ENCODE data around the gene SUPV3L1.

Gene SUPV3L1

DNA sequence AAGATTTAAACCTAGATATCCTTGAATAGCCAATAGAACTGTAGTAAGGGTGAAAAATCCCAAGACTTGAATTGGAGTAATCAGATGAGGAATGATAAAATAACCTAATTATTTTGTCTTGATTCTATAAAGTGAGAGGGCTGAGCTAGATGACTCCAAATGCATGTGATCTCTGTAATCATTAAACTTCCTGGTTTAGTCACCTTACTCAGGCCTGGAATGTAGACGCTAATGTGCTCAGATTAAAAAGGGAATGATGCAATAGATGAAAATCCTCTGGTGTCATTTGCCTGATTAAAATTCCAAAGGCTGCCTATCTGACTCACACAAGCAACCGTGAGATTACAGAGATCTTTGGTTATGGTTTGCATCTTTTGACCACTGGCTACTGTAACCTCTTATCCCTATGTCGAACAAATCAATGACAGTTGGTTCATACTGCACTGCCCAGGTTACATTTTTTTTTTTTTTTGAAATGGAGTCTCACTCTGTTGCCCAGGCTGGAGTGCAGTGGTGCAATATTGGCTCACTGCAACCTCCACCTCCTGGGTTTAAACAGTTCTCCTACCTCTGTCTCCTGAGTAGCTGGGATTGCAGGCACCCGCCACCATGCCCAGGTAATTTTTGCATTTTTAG lies 37.2 kb downstream of the SUPV3L1 start:
- TF ChIP-seq ZBTB7A (IDR thresholded peaks at IDR 0.05; ENCODE audit: low read depth) (no peak), TEAD4 (IDR thresholded peaks at IDR 0.05) (peak; percentile 67), TCF12 (IDR thresholded peaks at IDR 0.05; ENCODE audit: low read depth) (no peak), EP300 (IDR thresholded peaks at IDR 0.05; ENCODE audit: borderline replicate concordance) (no peak), CEBPB (IDR thresholded peaks at IDR 0.05) (peak; percentile 89), YY1 (IDR thresholded peaks at IDR 0.05; ENCODE audit: low read depth) (no peak)

DNA sequence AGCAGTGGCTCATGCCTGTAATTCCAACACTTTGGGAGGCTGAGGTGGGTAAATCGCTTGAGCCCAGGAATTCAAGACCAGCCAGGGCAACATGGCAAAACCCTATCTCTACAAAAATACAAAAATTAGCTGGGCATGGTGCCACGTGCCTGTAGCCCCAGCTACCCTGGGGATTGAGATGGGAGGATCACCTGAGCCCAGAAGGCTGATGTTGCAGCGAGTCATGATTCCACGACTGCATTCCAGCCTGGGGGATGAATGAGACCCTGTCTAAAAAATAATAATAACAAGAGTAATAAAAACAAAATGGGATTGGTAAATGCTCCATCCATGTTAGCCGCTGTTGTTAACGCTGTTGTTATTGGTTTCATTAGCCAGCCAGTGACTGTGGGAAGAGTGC lies 38.8 kb downstream of the SUPV3L1 start:
- TF ChIP-seq EP300 (IDR thresholded peaks at IDR 0.05; ENCODE audit: borderline replicate concordance) (no peak), TCF12 (IDR thresholded peaks at IDR 0.05; ENCODE audit: low read depth) (no peak)

DNA sequence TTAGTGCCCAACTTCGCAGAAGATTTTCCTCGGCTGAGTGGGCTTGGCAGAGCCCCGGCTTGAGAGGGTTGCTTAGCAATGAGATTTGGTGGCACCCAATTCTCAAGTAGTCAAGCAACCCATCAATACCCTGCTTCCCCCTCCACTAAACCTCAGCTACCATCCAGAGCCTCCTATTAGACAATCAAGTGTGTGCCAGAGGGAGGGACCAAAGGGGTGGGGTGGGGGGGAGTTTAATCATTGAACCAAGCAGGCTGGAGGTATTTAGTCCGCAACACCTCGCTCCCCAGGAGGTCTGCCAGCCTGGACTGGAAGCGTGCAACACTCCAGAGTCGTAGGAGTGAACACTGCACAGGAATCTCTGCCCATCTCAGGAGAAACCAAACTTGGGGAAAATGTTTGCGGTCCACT lies 40.0 kb downstream of the SUPV3L1 start, which contains the start of gene HKDC1:
TSS of gene HKDC1 (plus strand) at position 292 of the 411 bp plus-strand sequence. CDS start at position 396, 104 bp downstream.
- TF ChIP-seq, protein P1, sequence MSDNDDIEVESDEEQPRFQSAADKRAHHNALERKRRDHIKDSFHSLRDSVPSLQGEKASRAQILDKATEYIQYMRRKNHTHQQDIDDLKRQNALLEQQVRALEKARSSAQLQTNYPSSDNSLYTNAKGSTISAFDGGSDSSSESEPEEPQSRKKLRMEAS (IDR thresholded peaks at IDR 0.05) = no peak
- TF ChIP-seq EP300 (IDR thresholded peaks at IDR 0.05; ENCODE audit: borderline replicate concordance) (no peak), RAD21 (IDR thresholded peaks at IDR 0.05; ENCODE audit: low read depth) (no peak), CREB1 (IDR thresholded peaks at IDR 0.05; ENCODE audit: low read depth) (no peak), CEBPB (IDR thresholded peaks at IDR 0.05) (no peak), ZBTB7A (IDR thresholded peaks at IDR 0.05; ENCODE audit: low read depth) (no peak), YY1 (IDR thresholded peaks at IDR 0.05; ENCODE audit: low read depth) (no peak), NFIC (IDR thresholded peaks at IDR 0.05) (no peak), EGR1 (IDR thresholded peaks at IDR 0.05) (no peak), FOXM1 (IDR thresholded peaks at IDR 0.05; ENCODE audit: borderline replicate concordance, low read depth) (no peak), TAF1 (IDR thresholded peaks at IDR 0.05; ENCODE audit: low read depth) (no peak), TCF12 (IDR thresholded peaks at IDR 0.05; ENCODE audit: low read depth) (no peak), TEAD4 (IDR thresholded peaks at IDR 0.05) (no peak)
- TF ChIP-seq, protein P2, sequence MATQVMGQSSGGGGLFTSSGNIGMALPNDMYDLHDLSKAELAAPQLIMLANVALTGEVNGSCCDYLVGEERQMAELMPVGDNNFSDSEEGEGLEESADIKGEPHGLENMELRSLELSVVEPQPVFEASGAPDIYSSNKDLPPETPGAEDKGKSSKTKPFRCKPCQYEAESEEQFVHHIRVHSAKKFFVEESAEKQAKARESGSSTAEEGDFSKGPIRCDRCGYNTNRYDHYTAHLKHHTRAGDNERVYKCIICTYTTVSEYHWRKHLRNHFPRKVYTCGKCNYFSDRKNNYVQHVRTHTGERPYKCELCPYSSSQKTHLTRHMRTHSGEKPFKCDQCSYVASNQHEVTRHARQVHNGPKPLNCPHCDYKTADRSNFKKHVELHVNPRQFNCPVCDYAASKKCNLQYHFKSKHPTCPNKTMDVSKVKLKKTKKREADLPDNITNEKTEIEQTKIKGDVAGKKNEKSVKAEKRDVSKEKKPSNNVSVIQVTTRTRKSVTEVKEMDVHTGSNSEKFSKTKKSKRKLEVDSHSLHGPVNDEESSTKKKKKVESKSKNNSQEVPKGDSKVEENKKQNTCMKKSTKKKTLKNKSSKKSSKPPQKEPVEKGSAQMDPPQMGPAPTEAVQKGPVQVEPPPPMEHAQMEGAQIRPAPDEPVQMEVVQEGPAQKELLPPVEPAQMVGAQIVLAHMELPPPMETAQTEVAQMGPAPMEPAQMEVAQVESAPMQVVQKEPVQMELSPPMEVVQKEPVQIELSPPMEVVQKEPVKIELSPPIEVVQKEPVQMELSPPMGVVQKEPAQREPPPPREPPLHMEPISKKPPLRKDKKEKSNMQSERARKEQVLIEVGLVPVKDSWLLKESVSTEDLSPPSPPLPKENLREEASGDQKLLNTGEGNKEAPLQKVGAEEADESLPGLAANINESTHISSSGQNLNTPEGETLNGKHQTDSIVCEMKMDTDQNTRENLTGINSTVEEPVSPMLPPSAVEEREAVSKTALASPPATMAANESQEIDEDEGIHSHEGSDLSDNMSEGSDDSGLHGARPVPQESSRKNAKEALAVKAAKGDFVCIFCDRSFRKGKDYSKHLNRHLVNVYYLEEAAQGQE (IDR thresholded peaks at IDR 0.05; ENCODE audit: low read depth) = no peak
- TF ChIP-seq, protein P3, sequence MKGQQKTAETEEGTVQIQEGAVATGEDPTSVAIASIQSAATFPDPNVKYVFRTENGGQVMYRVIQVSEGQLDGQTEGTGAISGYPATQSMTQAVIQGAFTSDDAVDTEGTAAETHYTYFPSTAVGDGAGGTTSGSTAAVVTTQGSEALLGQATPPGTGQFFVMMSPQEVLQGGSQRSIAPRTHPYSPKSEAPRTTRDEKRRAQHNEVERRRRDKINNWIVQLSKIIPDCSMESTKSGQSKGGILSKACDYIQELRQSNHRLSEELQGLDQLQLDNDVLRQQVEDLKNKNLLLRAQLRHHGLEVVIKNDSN (IDR thresholded peaks at IDR 0.05) = no peak

DNA sequence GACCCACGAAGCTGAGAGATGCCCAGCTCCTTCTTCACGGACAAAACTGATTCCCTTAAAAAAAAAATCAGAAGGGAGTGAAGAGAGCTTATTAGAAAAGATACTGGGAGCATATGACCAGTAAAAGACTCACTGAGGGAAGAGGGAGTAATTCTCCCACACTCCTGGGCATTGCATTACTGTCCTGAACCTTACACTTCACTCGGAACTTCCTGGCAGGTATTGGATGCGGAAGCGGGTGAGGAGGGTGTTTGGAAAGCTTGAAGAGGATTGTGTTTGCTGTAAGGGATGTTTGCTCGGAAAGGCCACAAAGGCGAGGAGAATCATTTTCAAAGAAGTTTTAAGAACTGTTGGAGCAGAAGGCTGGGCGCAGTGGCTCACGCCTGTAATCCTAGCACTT lies 40.5 kb downstream of the SUPV3L1 start:
- TF ChIP-seq FOXM1 (IDR thresholded peaks at IDR 0.05; ENCODE audit: borderline replicate concordance, low read depth) (no peak), ZBTB7A (IDR thresholded peaks at IDR 0.05; ENCODE audit: low read depth) (no peak), CREB1 (IDR thresholded peaks at IDR 0.05; ENCODE audit: low read depth) (no peak), TAF1 (IDR thresholded peaks at IDR 0.05; ENCODE audit: low read depth) (no peak), TEAD4 (IDR thresholded peaks at IDR 0.05) (no peak), EGR1 (IDR thresholded peaks at IDR 0.05) (no peak), YY1 (IDR thresholded peaks at IDR 0.05; ENCODE audit: low read depth) (no peak), EP300 (IDR thresholded peaks at IDR 0.05; ENCODE audit: borderline replicate concordance) (no peak), RAD21 (IDR thresholded peaks at IDR 0.05; ENCODE audit: low read depth) (no peak), TCF12 (IDR thresholded peaks at IDR 0.05; ENCODE audit: low read depth) (no peak), CEBPB (IDR thresholded peaks at IDR 0.05) (no peak)
- TF ChIP-seq, protein P2 (IDR thresholded peaks at IDR 0.05; ENCODE audit: low read depth) = no peak
- TF ChIP-seq, protein P3 (IDR thresholded peaks at IDR 0.05) = no peak
- TF ChIP-seq, protein P1 (IDR thresholded peaks at IDR 0.05) = no peak

DNA sequence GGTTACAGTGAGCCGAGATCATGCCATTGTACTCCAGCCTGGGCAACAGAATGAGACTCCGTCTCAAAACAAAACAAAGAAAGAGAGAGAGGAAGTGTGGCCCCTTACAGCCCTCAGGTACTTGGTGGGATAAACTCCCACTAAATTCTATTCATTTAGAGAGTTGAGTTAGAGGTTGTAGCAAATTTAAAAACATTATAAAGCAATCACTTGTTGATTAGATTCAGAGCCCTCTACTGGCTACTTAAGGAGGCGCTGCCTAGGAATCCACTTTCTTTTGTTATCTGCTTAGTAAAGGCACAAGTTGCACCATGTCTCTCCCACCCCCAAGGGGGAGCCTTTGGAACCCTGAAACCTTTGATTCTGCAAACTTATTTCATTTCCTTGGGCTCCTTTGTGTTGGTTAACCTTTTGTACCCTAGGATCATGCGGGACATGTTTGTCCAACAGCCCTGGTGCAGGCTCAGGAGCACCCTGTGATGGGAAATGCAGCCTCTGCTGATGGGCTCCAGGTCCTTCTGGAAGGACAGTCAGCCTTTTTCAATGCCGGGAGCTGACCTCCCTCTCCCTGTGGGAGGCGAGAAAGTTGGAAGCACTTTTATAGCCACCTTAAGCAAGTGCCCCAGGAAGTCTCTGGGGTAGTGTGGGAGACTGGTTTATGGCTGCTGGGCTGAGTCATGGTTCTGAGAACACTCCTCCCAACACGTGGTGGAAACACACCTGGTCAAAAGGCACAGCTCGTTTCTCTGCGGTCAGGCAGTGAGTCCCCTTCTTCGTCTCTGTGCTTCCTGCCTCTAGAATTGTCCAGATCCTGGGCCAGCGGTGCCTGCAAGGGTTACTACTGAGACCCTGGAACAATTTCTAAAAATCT lies 42.4 kb downstream of the SUPV3L1 start:
- peak; percentile 25; the same call in 1 of the 2 replicates for TF ChIP-seq RAD21 (IDR thresholded peaks at IDR 0.05; ENCODE audit: low read depth)
- TF ChIP-seq, protein P1 (IDR thresholded peaks at IDR 0.05) = peak; percentile 88
- 0 out of 2 replicates have a peak, but pooled peaks have one; percentile 17 for TF ChIP-seq TCF12 (IDR thresholded peaks at IDR 0.05; ENCODE audit: low read depth)
- TF ChIP-seq, protein P3 (IDR thresholded peaks at IDR 0.05) = peak; percentile 85
- TF ChIP-seq EGR1 (IDR thresholded peaks at IDR 0.05) = no peak
- TF ChIP-seq, protein P2 (IDR thresholded peaks at IDR 0.05; ENCODE audit: low read depth) = no peak
- TF ChIP-seq YY1 (IDR thresholded peaks at IDR 0.05; ENCODE audit: low read depth) = 0 out of 2 replicates have a peak, but pooled peaks have one; percentile 18

Data from Ishikawa (cell line).